K562 (cell line): Measurements from ENCODE around the gene IFNGR2. TPM values are rescaled to one million over a fixed set of nuclear protein-coding genes. Genes with fewer than 3 reads are reported as not detected.
A peak's percentile ranks its signal among the peaks of the same experiment; 100 is the strongest.
"Not testable (repeated sequence)": the region's sequence is repeated elsewhere in the genome, so short reads cannot be mapped to it uniquely, and the experiment has no call there.

Experiments used
- ATAC-seq: fragments of 200-7000 bp; cut with Tn5 transposase; 3 replicates; pipeline ENCODE4 v1.9.1; 2020; ENCODE audit warnings: moderate library complexity
- BruUV-seq: library from RNA; stranded (reverse); fragments of 400-500 nt; replicated peaks from 2 replicates; lab custom pipeline; 2021; lab: Mats Ljungman, UMichigan
- CTCF ChIA-PET: fragments of 300-600 bp; formaldehyde crosslinking; extraction: SDS; loops from one replicate; lab custom pipeline; 2021; ENCODE audit warnings: low intra/inter-chr PET ratio; lab: Yijun Ruan, JAX
- POLR2A ChIA-PET: fragments of 300-600, 350-650 bp; sonication (Branson Sonifier 250); formaldehyde crosslinking; extraction: SDS; loops from one replicate; lab custom pipeline; 2021; ENCODE audit warnings: antibody characterized with exemption, inconsistent platforms; lab: Yijun Ruan, JAX
- DNase-seq, 4 experiments: peaks; one replicate each; pipeline versions ENCODE4 v3.0.0 to v3.0.0-alpha.2; 2011 to 2018; ENCODE audit warnings: low spot score in 3 of 4, mixed read lengths in 3 of 4; ENCODE audit errors: extremely low read depth in 1 of 4
- FAIRE-seq: peaks from 2 replicates; lab custom pipeline; 2011; peaks lifted over from hg19 to GRCh38; lab: Jason Lieb, UNC
- H2AFZ ChIP-seq: 2 replicates; pipeline ENCODE4 v1.6.0; 2011; ENCODE audit warnings: low read depth, low read length, control low read depth, inconsistent platforms
- H3K27ac ChIP-seq: fragments of 200-600 bp; 3 replicates; pipeline ENCODE4 v1.8.0; 2011; ENCODE audit warnings: low read depth, mild to moderate bottlenecking, control low read depth, inconsistent platforms, low read length, moderate library complexity, mixed read lengths; ENCODE audit errors: extremely low read depth
- H3K27me3 ChIP-seq, 2 experiments: fragments of 300-600 bp in 1 of 2; 2 replicates in 1 of 2; 3 replicates in 1 of 2; pipeline versions ENCODE4 v1.6.0 to v1.8.0; 2011; ENCODE audit warnings: inconsistent platforms in 2 of 2, low read length in 2 of 2, mild to moderate bottlenecking in 1 of 2, mixed read lengths in 1 of 2, moderate library complexity in 1 of 2; ENCODE audit not compliant: control insufficient read depth in 2 of 2, insufficient read depth in 2 of 2
- H3K36me3 ChIP-seq: fragments of 300-600 bp; 3 replicates; pipeline ENCODE4 v1.8.0; 2011; ENCODE audit warnings: mild to moderate bottlenecking, low read length, inconsistent platforms; ENCODE audit not compliant: control insufficient read depth, insufficient read depth
- H3K4me1 ChIP-seq, 2 experiments: fragments of 200-600 bp in 1 of 2; replicated peaks in 1 of 2; 2 replicates in 1 of 2; 3 replicates in 1 of 2; pipeline versions ENCODE4 v1.5.1 to v1.8.0; 2011; ENCODE audit warnings: inconsistent platforms in 2 of 2, low read length in 2 of 2, mild to moderate bottlenecking in 1 of 2, mixed read lengths in 1 of 2, moderate library complexity in 1 of 2; ENCODE audit not compliant: control insufficient read depth in 2 of 2, insufficient read depth in 2 of 2
- H3K4me2 ChIP-seq: 2 replicates; pipeline ENCODE4 v1.6.1; 2011; ENCODE audit warnings: low read length, control low read depth, inconsistent platforms, mixed read lengths; ENCODE audit not compliant: insufficient read depth
- H3K4me3 ChIP-seq: fragments of 200-600 bp; sonication (generic), shearing (Covaris generic); 2 replicates; pipeline ENCODE4 v1.5.1; 2016; ENCODE audit warnings: control low read depth, inconsistent platforms
- H3K79me2 ChIP-seq: fragments of 200-600 bp; 3 replicates; pipeline ENCODE4 v1.8.0; 2011; ENCODE audit warnings: low read length, inconsistent platforms; ENCODE audit not compliant: control insufficient read depth, insufficient read depth
- H3K9ac ChIP-seq, 2 experiments: 2 replicates each; pipeline versions ENCODE4 v1.6.0 to v1.6.1; 2011; ENCODE audit warnings: low read depth in 2 of 2, low read length in 2 of 2, control low read depth in 1 of 2, inconsistent platforms in 1 of 2, mild to moderate bottlenecking in 1 of 2, mixed read lengths in 1 of 2; ENCODE audit not compliant: insufficient read depth in 1 of 2
- H3K9me1 ChIP-seq: one replicate; pipeline ENCODE4 v1.6.0; 2011; ENCODE audit warnings: inconsistent platforms, mild to moderate bottlenecking, low read length, moderate library complexity; ENCODE audit not compliant: control insufficient read depth, insufficient read depth
- H3K9me3 ChIP-seq: replicated peaks from 2 replicates; pipeline ENCODE4 v1.5.1; 2011; ENCODE audit warnings: low read depth, low read length, inconsistent platforms; ENCODE audit not compliant: control insufficient read depth, insufficient read depth
- H4K20me1 ChIP-seq: replicated peaks from 2 replicates; pipeline ENCODE4 v1.6.1; 2011; ENCODE audit warnings: low read length, inconsistent platforms, mixed read lengths; ENCODE audit not compliant: control insufficient read depth, insufficient read depth
- DPF2 ChIP-seq: fragments of 450-650 bp; IDR thresholded peaks from 2 replicates; pipeline ENCODE4 v1.6.1; 2016
- RBM25 ChIP-seq: fragments of 200-400 bp; formaldehyde crosslinking; IDR thresholded peaks from 2 replicates; pipeline ENCODE4 v1.6.1; 2018; ENCODE audit warnings: low read length, low read depth, moderate library complexity; ENCODE audit not compliant: severe bottlenecking
- ZNF121 ChIP-seq: sonication (generic); formaldehyde crosslinking; conservative IDR thresholded peaks from 2 replicates; pipeline ENCODE4 v1.8.0; 2022; ENCODE audit warnings: missing genetic modification reagents
- WGBS: fragments of 100-300 bp; shearing (Covaris generic); methylation state at CpG from one replicate; pipeline ENCODE4 v1.1.6; 2016; ENCODE audit warnings: low coverage, mixed read lengths; ENCODE audit not compliant: insufficient coverage; ENCODE audit errors: missing lambda C conversion rate; 5-methylcytosine and 5-hydroxymethylcytosine counted together
- in situ Hi-C: fragments of 300-500 bp; cut with MboI; formaldehyde crosslinking; loops from 4 replicates; pipeline ENCODE4 v1.15.0; 2018; ENCODE audit warnings: inconsistent platforms, mixed read lengths
- intact Hi-C: fragments of 100-400 bp; cut with micrococcal nuclease; formaldehyde crosslinking; loops from 2 replicates; pipeline ENCODE4 v1.14.2; 2022
- polyA plus RNA-seq, 8 experiments: library from polyadenylated mRNA; depleted of rRNA in 4 of 8; stranded (reverse) in 5 of 8; unstranded in 3 of 8; fragments of >200 nt; fragmentation: Nextera tagmentation in 2 of 8; fragmentation: Illumina TruSeq in 1 of 8; extraction: Ambion mirVana in 2 of 8; extraction: Trizol in 1 of 8; gene quantifications; 2 replicates each; pipeline versions ENCODE4 v1.2.1 to v1.2.3, GENCODE V29; 2011 to 2014; ENCODE audit warnings: inconsistent platforms in 1 of 8, missing spikeins in 1 of 8
- total RNA-seq, 7 experiments: library from RNA; depleted of rRNA in 6 of 7; stranded (reverse); fragments of >200 nt in 6 of 7; fragmentation: Illumina TruSeq in 2 of 7; extraction: Trizol in 2 of 7; gene quantifications; 2 replicates each; pipeline versions ENCODE4 v1.2.1 to v1.2.3, GENCODE V29; 2011 to 2021; ENCODE audit warnings: low replicate concordance in 1 of 7
- TF ChIP-seq, protein P1 (sequence below): fragments of 450-650 bp; IDR thresholded peaks from 2 replicates; pipeline ENCODE4 v1.7.1; 2018; ENCODE audit warnings: mild to moderate bottlenecking, low read depth; ENCODE audit not compliant: partially characterized antibody

IFNGR2 gene
- total and polyA plus RNA-seq, 9 of the 15 experiments (the other 6 are each of a cell fraction or from before 2014, with no cell fraction given) = 6.7 to 58.0 (median 28.5) TPM

DNA sequence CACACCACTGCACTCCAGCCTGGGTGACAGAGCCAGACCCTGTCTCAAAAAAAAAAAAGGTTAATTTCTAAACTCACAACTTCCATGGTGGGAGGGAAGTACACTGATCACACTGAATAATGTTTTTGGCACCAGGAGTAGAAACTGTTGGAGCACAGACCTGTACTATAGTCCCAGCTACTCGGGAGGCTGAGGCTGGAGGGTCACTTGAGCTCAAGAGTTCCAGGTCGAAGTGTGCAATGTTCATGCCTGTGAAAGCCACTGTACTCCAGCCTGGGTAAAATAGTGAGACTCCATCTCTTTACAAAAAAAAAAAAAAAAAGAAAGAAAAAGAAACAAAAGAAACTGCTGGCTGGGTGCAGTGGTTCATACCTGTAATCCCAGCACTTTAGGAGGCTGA, 41.3 kb downstream of the IFNGR2 start (continued):
- TF ChIP-seq, protein P1, sequence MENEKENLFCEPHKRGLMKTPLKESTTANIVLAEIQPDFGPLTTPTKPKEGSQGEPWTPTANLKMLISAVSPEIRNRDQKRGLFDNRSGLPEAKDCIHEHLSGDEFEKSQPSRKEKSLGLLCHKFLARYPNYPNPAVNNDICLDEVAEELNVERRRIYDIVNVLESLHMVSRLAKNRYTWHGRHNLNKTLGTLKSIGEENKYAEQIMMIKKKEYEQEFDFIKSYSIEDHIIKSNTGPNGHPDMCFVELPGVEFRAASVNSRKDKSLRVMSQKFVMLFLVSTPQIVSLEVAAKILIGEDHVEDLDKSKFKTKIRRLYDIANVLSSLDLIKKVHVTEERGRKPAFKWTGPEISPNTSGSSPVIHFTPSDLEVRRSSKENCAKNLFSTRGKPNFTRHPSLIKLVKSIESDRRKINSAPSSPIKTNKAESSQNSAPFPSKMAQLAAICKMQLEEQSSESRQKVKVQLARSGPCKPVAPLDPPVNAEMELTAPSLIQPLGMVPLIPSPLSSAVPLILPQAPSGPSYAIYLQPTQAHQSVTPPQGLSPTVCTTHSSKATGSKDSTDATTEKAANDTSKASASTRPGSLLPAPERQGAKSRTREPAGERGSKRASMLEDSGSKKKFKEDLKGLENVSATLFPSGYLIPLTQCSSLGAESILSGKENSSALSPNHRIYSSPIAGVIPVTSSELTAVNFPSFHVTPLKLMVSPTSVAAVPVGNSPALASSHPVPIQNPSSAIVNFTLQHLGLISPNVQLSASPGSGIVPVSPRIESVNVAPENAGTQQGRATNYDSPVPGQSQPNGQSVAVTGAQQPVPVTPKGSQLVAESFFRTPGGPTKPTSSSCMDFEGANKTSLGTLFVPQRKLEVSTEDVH = no peak
- no peak for TF ChIP-seq DPF2

DNA sequence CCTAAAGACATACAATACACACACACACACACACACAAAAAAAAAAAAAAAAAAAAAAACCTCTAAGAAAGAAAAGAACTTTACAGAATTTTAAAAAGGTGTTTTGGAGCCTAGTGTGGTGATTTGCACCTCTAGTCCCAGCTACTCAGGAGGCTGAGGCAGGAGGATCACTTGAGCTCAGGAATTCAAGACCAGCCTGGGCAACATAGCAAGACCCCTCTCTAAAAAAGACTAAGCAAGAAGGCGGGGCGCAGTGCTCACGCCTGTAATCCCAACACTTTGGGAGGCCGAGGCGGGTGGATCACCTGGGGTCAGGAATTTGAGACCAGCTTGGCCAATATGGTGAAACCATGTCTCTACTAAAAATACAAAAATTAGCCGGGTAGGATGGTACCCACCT, 43.4 kb downstream of the IFNGR2 start:
- not testable (repeated sequence) for H3K27ac ChIP-seq, BruUV-seq, FAIRE-seq, H2AFZ ChIP-seq, H3K4me1 ChIP-seq, DNase-seq, H4K20me1 ChIP-seq, H3K9me3 ChIP-seq, H3K4me3 ChIP-seq, H3K27me3 ChIP-seq, H3K4me2 ChIP-seq, H3K79me2 ChIP-seq, H3K9me1 ChIP-seq, H3K36me3 ChIP-seq, ATAC-seq, H3K9ac ChIP-seq
- CTCF ChIA-PET = interaction anchor here (2.6 to 3.4 kb wide), 2 partner anchors 86 to 246 kb away, joined by 14 to 54 read pairs; no protein-coding TSS in a partner anchor
- WGBS = 91% methylated on average over 6 of the region's 6 CpGs
- POLR2A ChIA-PET = interaction anchor here (1.6 kb wide), 1 partner anchor 15 kb away, joined by 4 read pairs; no protein-coding TSS in a partner anchor
- intact Hi-C loops = loop anchor here (5.0 to 10.0 kb wide), 2 partner anchors 504 to 612 kb away; no protein-coding TSS in a partner anchor
- in situ Hi-C loops = loop anchor here (10.0 kb wide), 2 partner anchors 522 to 612 kb away; no protein-coding TSS in a partner anchor
- TF ChIP-seq RBM25 = peak; percentile 39
- peak; percentile 85 for TF ChIP-seq ZNF121 (CRISPR knock-in tag)
